K562 (cell line): ENCODE data around the gene CHDH. TPM values are rescaled to one million over a fixed set of nuclear protein-coding genes. Genes with fewer than 3 reads are reported as not detected.

Experiments used
- ATAC-seq: fragments of 200-7000 bp; cut with Tn5 transposase; 3 replicates; pipeline ENCODE4 v1.9.1; 2020; ENCODE audit warnings: moderate library complexity
- BruUV-seq: library from RNA; stranded (reverse); fragments of 400-500 nt; replicated peaks from 2 replicates; lab custom pipeline; 2021; lab: Mats Ljungman, UMichigan
- CTCF ChIA-PET: fragments of 300-600 bp; formaldehyde crosslinking; extraction: SDS; loops from one replicate; lab custom pipeline; 2021; ENCODE audit warnings: low intra/inter-chr PET ratio; lab: Yijun Ruan, JAX
- POLR2A ChIA-PET: fragments of 300-600, 350-650 bp; sonication (Branson Sonifier 250); formaldehyde crosslinking; extraction: SDS; loops from one replicate; lab custom pipeline; 2021; ENCODE audit warnings: antibody characterized with exemption, inconsistent platforms; lab: Yijun Ruan, JAX
- DNase-seq, 4 experiments: peaks; one replicate each; pipeline versions ENCODE4 v3.0.0 to v3.0.0-alpha.2; 2011 to 2018; ENCODE audit warnings: low spot score in 3 of 4, mixed read lengths in 3 of 4; ENCODE audit errors: extremely low read depth in 1 of 4
- FAIRE-seq: peaks from 2 replicates; lab custom pipeline; 2011; peaks lifted over from hg19 to GRCh38; lab: Jason Lieb, UNC
- H2AFZ ChIP-seq: 2 replicates; pipeline ENCODE4 v1.6.0; 2011; ENCODE audit warnings: low read depth, low read length, control low read depth, inconsistent platforms
- H3K27ac ChIP-seq: fragments of 200-600 bp; 3 replicates; pipeline ENCODE4 v1.8.0; 2011; ENCODE audit warnings: low read depth, mild to moderate bottlenecking, control low read depth, inconsistent platforms, low read length, moderate library complexity, mixed read lengths; ENCODE audit errors: extremely low read depth
- H3K27me3 ChIP-seq, 2 experiments: fragments of 300-600 bp in 1 of 2; 2 replicates in 1 of 2; 3 replicates in 1 of 2; pipeline versions ENCODE4 v1.6.0 to v1.8.0; 2011; ENCODE audit warnings: inconsistent platforms in 2 of 2, low read length in 2 of 2, mild to moderate bottlenecking in 1 of 2, mixed read lengths in 1 of 2, moderate library complexity in 1 of 2; ENCODE audit not compliant: control insufficient read depth in 2 of 2, insufficient read depth in 2 of 2
- H3K36me3 ChIP-seq: fragments of 300-600 bp; 3 replicates; pipeline ENCODE4 v1.8.0; 2011; ENCODE audit warnings: mild to moderate bottlenecking, low read length, inconsistent platforms; ENCODE audit not compliant: control insufficient read depth, insufficient read depth
- H3K4me1 ChIP-seq, 2 experiments: fragments of 200-600 bp in 1 of 2; replicated peaks in 1 of 2; 2 replicates in 1 of 2; 3 replicates in 1 of 2; pipeline versions ENCODE4 v1.5.1 to v1.8.0; 2011; ENCODE audit warnings: inconsistent platforms in 2 of 2, low read length in 2 of 2, mild to moderate bottlenecking in 1 of 2, mixed read lengths in 1 of 2, moderate library complexity in 1 of 2; ENCODE audit not compliant: control insufficient read depth in 2 of 2, insufficient read depth in 2 of 2
- H3K4me2 ChIP-seq: 2 replicates; pipeline ENCODE4 v1.6.1; 2011; ENCODE audit warnings: low read length, control low read depth, inconsistent platforms, mixed read lengths; ENCODE audit not compliant: insufficient read depth
- H3K4me3 ChIP-seq: fragments of 200-600 bp; sonication (generic), shearing (Covaris generic); 2 replicates; pipeline ENCODE4 v1.5.1; 2016; ENCODE audit warnings: control low read depth, inconsistent platforms
- H3K79me2 ChIP-seq: fragments of 200-600 bp; 3 replicates; pipeline ENCODE4 v1.8.0; 2011; ENCODE audit warnings: low read length, inconsistent platforms; ENCODE audit not compliant: control insufficient read depth, insufficient read depth
- H3K9ac ChIP-seq, 2 experiments: 2 replicates each; pipeline versions ENCODE4 v1.6.0 to v1.6.1; 2011; ENCODE audit warnings: low read depth in 2 of 2, low read length in 2 of 2, control low read depth in 1 of 2, inconsistent platforms in 1 of 2, mild to moderate bottlenecking in 1 of 2, mixed read lengths in 1 of 2; ENCODE audit not compliant: insufficient read depth in 1 of 2
- H3K9me1 ChIP-seq: one replicate; pipeline ENCODE4 v1.6.0; 2011; ENCODE audit warnings: inconsistent platforms, mild to moderate bottlenecking, low read length, moderate library complexity; ENCODE audit not compliant: control insufficient read depth, insufficient read depth
- H3K9me3 ChIP-seq: replicated peaks from 2 replicates; pipeline ENCODE4 v1.5.1; 2011; ENCODE audit warnings: low read depth, low read length, inconsistent platforms; ENCODE audit not compliant: control insufficient read depth, insufficient read depth
- H4K20me1 ChIP-seq: replicated peaks from 2 replicates; pipeline ENCODE4 v1.6.1; 2011; ENCODE audit warnings: low read length, inconsistent platforms, mixed read lengths; ENCODE audit not compliant: control insufficient read depth, insufficient read depth
- BCOR ChIP-seq: fragments of 450-650 bp; IDR thresholded peaks from 2 replicates; pipeline ENCODE4 v1.6.1; 2016
- ETS2 ChIP-seq: IDR thresholded peaks from 2 replicates; pipeline ENCODE4 v1.6.1; 2016; ENCODE audit warnings: borderline replicate concordance, missing genetic modification characterization, mild to moderate bottlenecking, moderate library complexity, missing compliant biosample characterization; ENCODE audit not compliant: poor library complexity, severe bottlenecking
- HNRNPH1 ChIP-seq: fragments of 200-400 bp; formaldehyde crosslinking; optimal IDR thresholded peaks from 2 replicates; pipeline ENCODE3; 2017; ENCODE audit warnings: low read depth, mild to moderate bottlenecking, low read length, moderate library complexity
- NCOA1 ChIP-seq: fragments of 450-650 bp; IDR thresholded peaks from 2 replicates; pipeline ENCODE4 v1.6.1; 2016; ENCODE audit warnings: low read depth
- PHF8 ChIP-seq: fragments of 200-600 bp; sonication (generic); IDR thresholded peaks from 2 replicates; pipeline ENCODE4 v1.6.1; 2012; ENCODE audit warnings: mixed run types, mild to moderate bottlenecking, inconsistent platforms, low read length, moderate library complexity, borderline replicate concordance
- ZC3H11A ChIP-seq: IDR thresholded peaks from 2 replicates; pipeline ENCODE4 v1.6.1; 2012; ENCODE audit warnings: low read depth, low read length, improper control_type of control experiment
- ZNF609 ChIP-seq: sonication (generic); formaldehyde crosslinking; IDR thresholded peaks from 2 replicates; pipeline ENCODE4 v1.8.1; 2023; ENCODE audit warnings: missing genetic modification reagents, mild to moderate bottlenecking, borderline replicate concordance
- WGBS: fragments of 100-300 bp; shearing (Covaris generic); methylation state at CpG from one replicate; pipeline ENCODE4 v1.1.6; 2016; ENCODE audit warnings: low coverage, mixed read lengths; ENCODE audit not compliant: insufficient coverage; ENCODE audit errors: missing lambda C conversion rate; 5-methylcytosine and 5-hydroxymethylcytosine counted together
- in situ Hi-C: fragments of 300-500 bp; cut with MboI; formaldehyde crosslinking; loops from 4 replicates; pipeline ENCODE4 v1.15.0; 2018; ENCODE audit warnings: inconsistent platforms, mixed read lengths
- intact Hi-C: fragments of 100-400 bp; cut with micrococcal nuclease; formaldehyde crosslinking; loops from 2 replicates; pipeline ENCODE4 v1.14.2; 2022
- polyA plus RNA-seq, 8 experiments: library from polyadenylated mRNA; depleted of rRNA in 4 of 8; stranded (reverse) in 5 of 8; unstranded in 3 of 8; fragments of >200 nt; fragmentation: Nextera tagmentation in 2 of 8; fragmentation: Illumina TruSeq in 1 of 8; extraction: Ambion mirVana in 2 of 8; extraction: Trizol in 1 of 8; gene quantifications; 2 replicates each; pipeline versions ENCODE4 v1.2.1 to v1.2.3, GENCODE V29; 2011 to 2014; ENCODE audit warnings: inconsistent platforms in 1 of 8, missing spikeins in 1 of 8
- total RNA-seq, 7 experiments: library from RNA; depleted of rRNA in 6 of 7; stranded (reverse); fragments of >200 nt in 6 of 7; fragmentation: Illumina TruSeq in 2 of 7; extraction: Trizol in 2 of 7; gene quantifications; 2 replicates each; pipeline versions ENCODE4 v1.2.1 to v1.2.3, GENCODE V29; 2011 to 2021; ENCODE audit warnings: low replicate concordance in 1 of 7
- TF ChIP-seq, protein P1 (sequence below), 2 experiments: fragments of 450-650 bp; formaldehyde crosslinking in 1 of 2; IDR thresholded peaks; 2 replicates each; pipeline versions ENCODE4 v1.4.0 to v1.6.1; 2014 to 2020; ENCODE audit warnings: mild to moderate bottlenecking in 2 of 2, borderline replicate concordance in 1 of 2, low read depth in 1 of 2

Gene CHDH
- total and polyA plus RNA-seq, 9 of the 15 experiments (the other 6 are each of a cell fraction or from before 2014, with no cell fraction given): 0.06 to 1.9 (median 0.46) TPM

DNA sequence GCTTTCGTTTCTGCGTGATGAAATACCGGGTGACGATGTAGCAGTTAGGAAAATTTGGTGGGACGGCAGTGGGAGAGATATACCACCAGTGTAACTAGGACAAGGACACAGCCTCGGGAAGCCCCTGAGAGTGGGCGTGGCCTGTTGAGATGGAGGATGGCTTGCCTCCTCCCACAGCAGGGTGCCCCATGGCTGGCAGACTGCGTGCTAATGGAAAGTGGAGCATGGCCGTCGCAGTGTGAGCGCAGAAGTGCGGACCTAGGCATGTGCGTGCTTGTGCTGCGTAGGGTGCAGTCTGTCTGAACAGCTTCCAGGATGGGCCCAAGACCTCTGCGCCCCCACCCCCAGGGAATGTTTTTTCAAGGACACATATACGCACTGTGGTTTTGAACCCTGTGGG lies 56.8 kb downstream of the CHDH start:
- CTCF ChIA-PET: no interaction called here
- no peak for TF ChIP-seq NCOA1
- no peak for TF ChIP-seq ZC3H11A
- no peak for TF ChIP-seq ZNF609 (CRISPR knock-in tag)
- TF ChIP-seq HNRNPH1: no peak
- no peak for TF ChIP-seq PHF8
- TF ChIP-seq, protein P1, sequence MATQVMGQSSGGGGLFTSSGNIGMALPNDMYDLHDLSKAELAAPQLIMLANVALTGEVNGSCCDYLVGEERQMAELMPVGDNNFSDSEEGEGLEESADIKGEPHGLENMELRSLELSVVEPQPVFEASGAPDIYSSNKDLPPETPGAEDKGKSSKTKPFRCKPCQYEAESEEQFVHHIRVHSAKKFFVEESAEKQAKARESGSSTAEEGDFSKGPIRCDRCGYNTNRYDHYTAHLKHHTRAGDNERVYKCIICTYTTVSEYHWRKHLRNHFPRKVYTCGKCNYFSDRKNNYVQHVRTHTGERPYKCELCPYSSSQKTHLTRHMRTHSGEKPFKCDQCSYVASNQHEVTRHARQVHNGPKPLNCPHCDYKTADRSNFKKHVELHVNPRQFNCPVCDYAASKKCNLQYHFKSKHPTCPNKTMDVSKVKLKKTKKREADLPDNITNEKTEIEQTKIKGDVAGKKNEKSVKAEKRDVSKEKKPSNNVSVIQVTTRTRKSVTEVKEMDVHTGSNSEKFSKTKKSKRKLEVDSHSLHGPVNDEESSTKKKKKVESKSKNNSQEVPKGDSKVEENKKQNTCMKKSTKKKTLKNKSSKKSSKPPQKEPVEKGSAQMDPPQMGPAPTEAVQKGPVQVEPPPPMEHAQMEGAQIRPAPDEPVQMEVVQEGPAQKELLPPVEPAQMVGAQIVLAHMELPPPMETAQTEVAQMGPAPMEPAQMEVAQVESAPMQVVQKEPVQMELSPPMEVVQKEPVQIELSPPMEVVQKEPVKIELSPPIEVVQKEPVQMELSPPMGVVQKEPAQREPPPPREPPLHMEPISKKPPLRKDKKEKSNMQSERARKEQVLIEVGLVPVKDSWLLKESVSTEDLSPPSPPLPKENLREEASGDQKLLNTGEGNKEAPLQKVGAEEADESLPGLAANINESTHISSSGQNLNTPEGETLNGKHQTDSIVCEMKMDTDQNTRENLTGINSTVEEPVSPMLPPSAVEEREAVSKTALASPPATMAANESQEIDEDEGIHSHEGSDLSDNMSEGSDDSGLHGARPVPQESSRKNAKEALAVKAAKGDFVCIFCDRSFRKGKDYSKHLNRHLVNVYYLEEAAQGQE (IDR thresholded peaks at IDR 0.05; ENCODE audit: borderline replicate concordance): no peak
- TF ChIP-seq, protein P1 (CRISPR knock-in tag; IDR thresholded peaks at IDR 0.05; ENCODE audit: low read depth): no peak
- TF ChIP-seq BCOR: no peak
- no peak for TF ChIP-seq ETS2 (tag)
- Histone ChIP-seq H3K27me3 (peaks cover 0 to 57% of the 10 kb centered on the region in 2 experiments; a peak in 3 of 5 replicates), H2AFZ (no peak overlapping the region), H3K4me3 (no peak overlapping the region), H3K4me2 (no peak overlapping the region), H3K4me1 (no peaks in the 10 kb centered on the region), H3K27ac (no peak overlapping the region), H3K79me2 (no peaks in the 10 kb centered on the region), H3K9ac (no peak overlapping the region), H3K9me1 (no peaks in the 10 kb centered on the region), H4K20me1 (no peaks in the 10 kb centered on the region; the same call in 1 of the 2 replicates), H3K36me3 (no peaks in the 10 kb centered on the region), H3K9me3 (no peaks in the 10 kb centered on the region)
- POLR2A ChIA-PET: no interaction called here
- FAIRE-seq: no peak
- WGBS: 2% methylated on average over 11 of the region's 16 CpGs
- ATAC-seq: no peak
- intact Hi-C loops: no loop called here
- BruUV-seq: no TSS peak
- no peak for DNase-seq
- in situ Hi-C loops: no loop called here
